K562 (cell line): ENCODE results near the gene RFNG. TPM values are rescaled to one million over a fixed set of nuclear protein-coding genes. Genes with fewer than 3 reads are reported as not detected.

Experiments
- ATAC-seq: fragments of 200-7000 bp; cut with Tn5 transposase; 3 replicates; pipeline ENCODE4 v1.9.1; 2020; ENCODE audit warnings: moderate library complexity
- BruUV-seq: library from RNA; stranded (reverse); fragments of 400-500 nt; replicated peaks from 2 replicates; lab custom pipeline; 2021; lab: Mats Ljungman, UMichigan
- CTCF ChIA-PET: fragments of 300-600 bp; formaldehyde crosslinking; extraction: SDS; loops from one replicate; lab custom pipeline; 2021; ENCODE audit warnings: low intra/inter-chr PET ratio; lab: Yijun Ruan, JAX
- POLR2A ChIA-PET: fragments of 300-600, 350-650 bp; sonication (Branson Sonifier 250); formaldehyde crosslinking; extraction: SDS; loops from one replicate; lab custom pipeline; 2021; ENCODE audit warnings: antibody characterized with exemption, inconsistent platforms; lab: Yijun Ruan, JAX
- DNase-seq, 4 experiments: peaks; one replicate each; pipeline versions ENCODE4 v3.0.0 to v3.0.0-alpha.2; 2011 to 2018; ENCODE audit warnings: low spot score in 3 of 4, mixed read lengths in 3 of 4; ENCODE audit errors: extremely low read depth in 1 of 4
- FAIRE-seq: peaks from 2 replicates; lab custom pipeline; 2011; peaks lifted over from hg19 to GRCh38; lab: Jason Lieb, UNC
- H2AFZ ChIP-seq: 2 replicates; pipeline ENCODE4 v1.6.0; 2011; ENCODE audit warnings: low read depth, low read length, control low read depth, inconsistent platforms
- H3K27ac ChIP-seq: fragments of 200-600 bp; 3 replicates; pipeline ENCODE4 v1.8.0; 2011; ENCODE audit warnings: low read depth, mild to moderate bottlenecking, control low read depth, inconsistent platforms, low read length, moderate library complexity, mixed read lengths; ENCODE audit errors: extremely low read depth
- H3K27me3 ChIP-seq, 2 experiments: fragments of 300-600 bp in 1 of 2; 2 replicates in 1 of 2; 3 replicates in 1 of 2; pipeline versions ENCODE4 v1.6.0 to v1.8.0; 2011; ENCODE audit warnings: inconsistent platforms in 2 of 2, low read length in 2 of 2, mild to moderate bottlenecking in 1 of 2, mixed read lengths in 1 of 2, moderate library complexity in 1 of 2; ENCODE audit not compliant: control insufficient read depth in 2 of 2, insufficient read depth in 2 of 2
- H3K36me3 ChIP-seq: fragments of 300-600 bp; 3 replicates; pipeline ENCODE4 v1.8.0; 2011; ENCODE audit warnings: mild to moderate bottlenecking, low read length, inconsistent platforms; ENCODE audit not compliant: control insufficient read depth, insufficient read depth
- H3K4me1 ChIP-seq, 2 experiments: fragments of 200-600 bp in 1 of 2; replicated peaks in 1 of 2; 2 replicates in 1 of 2; 3 replicates in 1 of 2; pipeline versions ENCODE4 v1.5.1 to v1.8.0; 2011; ENCODE audit warnings: inconsistent platforms in 2 of 2, low read length in 2 of 2, mild to moderate bottlenecking in 1 of 2, mixed read lengths in 1 of 2, moderate library complexity in 1 of 2; ENCODE audit not compliant: control insufficient read depth in 2 of 2, insufficient read depth in 2 of 2
- H3K4me2 ChIP-seq: 2 replicates; pipeline ENCODE4 v1.6.1; 2011; ENCODE audit warnings: low read length, control low read depth, inconsistent platforms, mixed read lengths; ENCODE audit not compliant: insufficient read depth
- H3K4me3 ChIP-seq: fragments of 200-600 bp; sonication (generic), shearing (Covaris generic); 2 replicates; pipeline ENCODE4 v1.5.1; 2016; ENCODE audit warnings: control low read depth, inconsistent platforms
- H3K79me2 ChIP-seq: fragments of 200-600 bp; 3 replicates; pipeline ENCODE4 v1.8.0; 2011; ENCODE audit warnings: low read length, inconsistent platforms; ENCODE audit not compliant: control insufficient read depth, insufficient read depth
- H3K9ac ChIP-seq, 2 experiments: 2 replicates each; pipeline versions ENCODE4 v1.6.0 to v1.6.1; 2011; ENCODE audit warnings: low read depth in 2 of 2, low read length in 2 of 2, control low read depth in 1 of 2, inconsistent platforms in 1 of 2, mild to moderate bottlenecking in 1 of 2, mixed read lengths in 1 of 2; ENCODE audit not compliant: insufficient read depth in 1 of 2
- H3K9me1 ChIP-seq: one replicate; pipeline ENCODE4 v1.6.0; 2011; ENCODE audit warnings: inconsistent platforms, mild to moderate bottlenecking, low read length, moderate library complexity; ENCODE audit not compliant: control insufficient read depth, insufficient read depth
- H3K9me3 ChIP-seq: replicated peaks from 2 replicates; pipeline ENCODE4 v1.5.1; 2011; ENCODE audit warnings: low read depth, low read length, inconsistent platforms; ENCODE audit not compliant: control insufficient read depth, insufficient read depth
- H4K20me1 ChIP-seq: replicated peaks from 2 replicates; pipeline ENCODE4 v1.6.1; 2011; ENCODE audit warnings: low read length, inconsistent platforms, mixed read lengths; ENCODE audit not compliant: control insufficient read depth, insufficient read depth
- CBFA2T2 ChIP-seq: fragments of 450-650 bp; conservative IDR thresholded peaks from 2 replicates; pipeline ENCODE4 v1.6.1; 2017; ENCODE audit warnings: mild to moderate bottlenecking
- CHD1 ChIP-seq: fragments of 200-600 bp; sonication (generic); IDR thresholded peaks from one replicate; pipeline ENCODE4 v1.6.1; 2012; ENCODE audit warnings: mild to moderate bottlenecking, moderate library complexity, low read length, inconsistent platforms
- CTCF ChIP-seq, 3 experiments: IDR thresholded peaks in 2 of 3; conservative IDR thresholded peaks in 1 of 3; 2 replicates each; pipeline ENCODE4 v1.5.1; 2011 to 2012; ENCODE audit warnings: low read length in 3 of 3, mild to moderate bottlenecking in 3 of 3, control low read depth in 2 of 3, improper control_type of control experiment in 1 of 3, inconsistent platforms in 1 of 3, low read depth in 1 of 3, mixed read lengths in 1 of 3, moderate library complexity in 1 of 3; ENCODE audit not compliant: insufficient read depth in 2 of 3
- GATAD2A ChIP-seq: fragments of 450-650 bp; IDR thresholded peaks from 2 replicates; pipeline ENCODE4 v1.6.1; 2017
- HLTF ChIP-seq: fragments of 450-650 bp; IDR thresholded peaks from 2 replicates; pipeline ENCODE4 v1.6.1; 2016
- MEIS2 ChIP-seq: fragments of 450-650 bp; IDR thresholded peaks from 2 replicates; pipeline ENCODE4 v1.6.1; 2014; ENCODE audit warnings: mild to moderate bottlenecking; ENCODE audit not compliant: partially characterized antibody
- MXI1 ChIP-seq: IDR thresholded peaks from 2 replicates; pipeline ENCODE4 v1.6.1; 2011; ENCODE audit warnings: low read depth, mild to moderate bottlenecking, improper control_type of control experiment, low read length
- NCOA1 ChIP-seq: fragments of 450-650 bp; IDR thresholded peaks from 2 replicates; pipeline ENCODE4 v1.6.1; 2016; ENCODE audit warnings: low read depth
- NFIC ChIP-seq: fragments of 450-650 bp; IDR thresholded peaks from 2 replicates; pipeline ENCODE4 v1.6.1; 2017; ENCODE audit warnings: mild to moderate bottlenecking, inconsistent platforms
- POLR2G ChIP-seq: fragments of 200-400 bp; formaldehyde crosslinking; IDR thresholded peaks from 2 replicates; pipeline ENCODE4 v1.6.1; 2017; ENCODE audit warnings: low read depth, mild to moderate bottlenecking, antibody characterized with exemption, low read length, moderate library complexity
- SIX5 ChIP-seq, 2 experiments: IDR thresholded peaks; 2 replicates each; pipeline ENCODE4 v1.6.1; 2011; ENCODE audit warnings: low read length in 2 of 2, borderline replicate concordance in 1 of 2, low read depth in 1 of 2, mild to moderate bottlenecking in 1 of 2, moderate library complexity in 1 of 2; ENCODE audit not compliant: insufficient read depth in 1 of 2
- SMAD4 ChIP-seq: fragments of 250-450 bp; sonication (Bioruptor Pico); conservative IDR thresholded peaks from 2 replicates; pipeline ENCODE4 v1.8.0; 2021; ENCODE audit warnings: inconsistent platforms, mild to moderate bottlenecking, moderate library complexity
- ZBTB49 ChIP-seq: sonication (generic); formaldehyde crosslinking; IDR thresholded peaks from 2 replicates; pipeline ENCODE4 v1.8.0; 2022; ENCODE audit warnings: missing genetic modification reagents, mild to moderate bottlenecking, borderline replicate concordance
- ZBTB9 ChIP-seq: fragments of 450-650 bp; formaldehyde crosslinking; IDR thresholded peaks from 2 replicates; pipeline ENCODE4 v1.4.0; 2020; ENCODE audit warnings: mild to moderate bottlenecking, moderate library complexity
- ZFX ChIP-seq: sonication (generic); formaldehyde crosslinking; IDR thresholded peaks from 2 replicates; pipeline ENCODE4 v1.8.0; 2022; ENCODE audit warnings: mild to moderate bottlenecking, missing genetic modification reagents, moderate library complexity
- WGBS: fragments of 100-300 bp; shearing (Covaris generic); methylation state at CpG from one replicate; pipeline ENCODE4 v1.1.6; 2016; ENCODE audit warnings: low coverage, mixed read lengths; ENCODE audit not compliant: insufficient coverage; ENCODE audit errors: missing lambda C conversion rate; 5-methylcytosine and 5-hydroxymethylcytosine counted together
- in situ Hi-C: fragments of 300-500 bp; cut with MboI; formaldehyde crosslinking; loops from 4 replicates; pipeline ENCODE4 v1.15.0; 2018; ENCODE audit warnings: inconsistent platforms, mixed read lengths
- intact Hi-C: fragments of 100-400 bp; cut with micrococcal nuclease; formaldehyde crosslinking; loops from 2 replicates; pipeline ENCODE4 v1.14.2; 2022
- polyA plus RNA-seq, 8 experiments: library from polyadenylated mRNA; depleted of rRNA in 4 of 8; stranded (reverse) in 5 of 8; unstranded in 3 of 8; fragments of >200 nt; fragmentation: Nextera tagmentation in 2 of 8; fragmentation: Illumina TruSeq in 1 of 8; extraction: Ambion mirVana in 2 of 8; extraction: Trizol in 1 of 8; gene quantifications; 2 replicates each; pipeline versions ENCODE4 v1.2.1 to v1.2.3, GENCODE V29; 2011 to 2014; ENCODE audit warnings: inconsistent platforms in 1 of 8, missing spikeins in 1 of 8
- total RNA-seq, 7 experiments: library from RNA; depleted of rRNA in 6 of 7; stranded (reverse); fragments of >200 nt in 6 of 7; fragmentation: Illumina TruSeq in 2 of 7; extraction: Trizol in 2 of 7; gene quantifications; 2 replicates each; pipeline versions ENCODE4 v1.2.1 to v1.2.3, GENCODE V29; 2011 to 2021; ENCODE audit warnings: low replicate concordance in 1 of 7

RFNG gene
- total and polyA plus RNA-seq, 9 of the 15 experiments (the other 6 are each of a cell fraction or from before 2014, with no cell fraction given): 0.32 to 32.8 (median 9.5) TPM

- peaks cover 17% of the 10 kb centered on the region for H4K20me1 ChIP-seq
- no peak for ATAC-seq
- DNase-seq: peak in 1 of 4 experiments; percentile 25
- no peak overlapping the region for H3K4me3 ChIP-seq
- H3K9me1 ChIP-seq: no peaks in the 10 kb centered on the region
- peaks cover 30% of the 10 kb centered on the region; the same call in 1 of the 3 replicates for H3K36me3 ChIP-seq
- H3K9ac ChIP-seq: peak overlapping the region in 1 of 2 experiments; percentile 5; a peak in 1 of 4 replicates
- intact Hi-C loops (no loop called here), in situ Hi-C loops (no loop called here)
- H2AFZ ChIP-seq: no peak overlapping the region
- FAIRE-seq: no peak
- H3K4me1 ChIP-seq: peaks cover 14 to 90% of the 10 kb centered on the region in 2 experiments; a peak in 4 of 5 replicates
- H3K9me3 ChIP-seq: no peaks in the 10 kb centered on the region
- H3K4me2 ChIP-seq: no peak overlapping the region
- CTCF ChIA-PET: interaction anchor here (6.6 kb wide), 1 partner anchor 59 kb away, joined by 103 read pairs; the partner anchor contains the start of gene NOTUM
- H3K27me3 ChIP-seq: no peaks in the 10 kb centered on the region
- WGBS: 78% methylated on average over 19 of the region's 19 CpGs
- POLR2A ChIA-PET: interaction anchor here (0.6 to 1.0 kb wide), 3 partner anchors 8 to 46 kb away, joined by 3 to 6 read pairs (median 3); no protein-coding TSS in a partner anchor
- peaks cover 29% of the 10 kb centered on the region for H3K79me2 ChIP-seq
- BruUV-seq: no TSS peak
- H3K27ac ChIP-seq: no peak overlapping the region
- TF ChIP-seq HLTF (no peak), SIX5 (IDR thresholded peaks at IDR 0.05; ENCODE audit: borderline replicate concordance in 1 of 2, insufficient read depth in 1 of 2, low read depth in 1 of 2, low read length in 2 of 2) (no peak), NCOA1 (no peak), CHD1 (no peak), GATAD2A (no peak), SMAD4 (no peak), NFIC (no peak), CBFA2T2 (no peak), MEIS2 (peak; percentile 49), ZBTB49 (CRISPR knock-in tag) (no peak), POLR2G (peak; percentile 53), ZBTB9 (peak; percentile 89; the same call in 1 of the 2 replicates), MXI1 (no peak), CTCF (IDR thresholded peaks at IDR 0.05 in 2 of 3, conservative IDR thresholded peaks at IDR 0.05 in 1 of 3; ENCODE audit: insufficient read depth in 2 of 3, low read depth in 1 of 3, low read length in 3 of 3) (peak in 1 of 3 experiments; percentile 8; a peak in 1 of 6 replicates), ZFX (CRISPR knock-in tag) (no peak)
Observed at GRCh38 chr17:82018152-82018988, 33.2 kb downstream of the RFNG start.
